GM21737 (cell line): ENCODE data around the gene HDAC7.
A peak's percentile ranks its signal among the peaks of the same experiment; 100 is the strongest.

Experiments
- ATAC-seq: cut with Tn5 transposase; IDR thresholded peaks from one replicate; pipeline ENCODE4 v1.9.1; 2021; ENCODE audit warnings: mild to moderate bottlenecking, moderate library complexity; ENCODE audit not compliant: unreplicated experiment

Gene HDAC7

DNA sequence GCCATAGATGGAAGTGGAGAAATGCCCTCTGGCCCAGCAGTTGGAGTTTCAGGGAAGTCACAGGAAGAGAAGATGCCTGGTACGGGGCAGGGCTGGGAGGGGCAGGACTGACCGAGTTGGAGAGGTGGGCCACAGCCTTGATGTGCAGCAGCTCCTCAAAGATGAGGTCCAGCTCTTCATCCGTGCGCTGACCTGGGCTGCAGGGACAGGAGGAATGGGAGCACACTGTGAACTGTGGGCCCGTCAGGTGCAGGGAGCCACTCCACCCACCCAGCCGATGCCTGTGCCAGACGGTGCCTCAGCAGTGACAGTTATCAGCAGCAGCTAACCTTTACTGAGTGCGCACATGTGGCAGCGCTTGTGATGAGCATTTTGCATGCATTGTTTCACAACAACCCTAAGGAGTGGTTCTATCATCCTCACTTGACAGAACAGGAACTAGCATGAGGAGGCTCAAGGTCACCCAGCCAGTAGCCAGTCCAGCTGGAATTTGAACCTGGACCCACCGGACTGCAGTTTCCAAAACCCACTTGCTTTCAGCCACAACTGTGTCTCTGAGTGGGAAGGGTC lies 69.4 kb downstream of the HDAC7 start:
- no peak for ATAC-seq

GRCh38 chr12:47748899-47749298 lies 70.8 kb downstream of the HDAC7 start:
- ATAC-seq, result no peak

GRCh38 chr12:47748507-47748828 lies 71.2 kb downstream of the HDAC7 start:
- no peak for ATAC-seq

GRCh38 chr12:47747596-47748506 lies 71.9 kb downstream of the HDAC7 start:
- no peak for ATAC-seq

- ATAC-seq, result no peak
Measured at GRCh38 chr12:47747126-47747525, 72.6 kb downstream of the HDAC7 start.

DNA sequence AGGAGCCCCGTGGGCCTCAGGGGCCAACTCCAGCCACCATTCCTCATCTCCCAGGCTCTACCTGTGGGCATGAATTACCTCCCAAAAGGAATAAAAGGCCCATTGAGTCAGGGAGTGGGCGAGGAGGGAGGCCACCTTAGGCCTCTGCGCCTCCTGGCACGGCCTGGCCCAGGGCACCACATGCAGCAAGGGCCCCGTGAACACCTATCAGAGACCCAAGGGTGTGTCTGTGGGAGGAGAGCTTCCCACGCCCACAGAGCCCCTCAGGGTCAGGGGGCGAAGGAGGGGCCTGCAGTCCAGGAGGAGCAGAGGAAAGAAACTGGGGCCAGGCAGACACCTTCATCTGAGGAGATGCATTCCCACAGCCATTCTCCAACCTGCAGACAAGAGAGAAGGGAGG lies 73.2 kb downstream of the HDAC7 start:
- ATAC-seq, result no peak

- no peak for ATAC-seq
Measured at GRCh38 chr12:47746073-47746472, 73.6 kb downstream of the HDAC7 start.

- no peak for ATAC-seq
Measured at GRCh38 chr12:47745485-47746041, 74.1 kb downstream of the HDAC7 start.

GRCh38 chr12:47744778-47745436 lies 74.8 kb downstream of the HDAC7 start:
- no peak for ATAC-seq

- ATAC-seq, result no peak
Measured at GRCh38 chr12:47744005-47744651, 75.6 kb downstream of the HDAC7 start.

- ATAC-seq, result no peak
Measured at GRCh38 chr12:47743311-47743860, 76.3 kb downstream of the HDAC7 start.

DNA sequence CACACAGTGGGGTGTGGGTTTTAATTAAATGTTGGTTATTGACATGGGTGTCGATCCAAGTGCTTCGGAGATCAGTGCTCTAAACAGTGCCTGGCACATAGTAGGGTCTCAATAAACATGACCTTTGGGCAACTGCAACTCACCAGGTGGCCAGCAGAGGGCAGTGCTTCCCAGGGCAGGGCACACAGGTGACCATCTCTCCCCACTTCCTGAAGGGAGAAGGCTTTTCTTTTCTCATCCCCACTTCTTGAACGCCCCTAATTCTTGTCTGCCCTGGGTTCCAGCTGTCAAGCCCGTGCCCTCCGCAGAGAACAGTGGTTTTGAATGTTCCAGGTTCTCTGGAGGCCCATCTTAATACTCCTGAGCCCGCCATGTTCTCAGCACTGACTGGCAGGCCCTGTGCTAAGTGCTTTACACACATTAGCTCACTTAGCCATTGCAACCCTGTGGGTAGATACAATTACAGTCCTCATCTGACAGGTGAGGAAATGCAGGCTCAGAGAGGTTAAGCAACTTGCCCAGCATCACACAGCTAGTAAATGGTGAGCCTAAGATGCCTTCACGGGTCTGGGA lies 77.4 kb downstream of the HDAC7 start:
- ATAC-seq, result no peak

- ATAC-seq, result no peak
Measured at GRCh38 chr12:47741340-47741703, 78.4 kb downstream of the HDAC7 start.

DNA sequence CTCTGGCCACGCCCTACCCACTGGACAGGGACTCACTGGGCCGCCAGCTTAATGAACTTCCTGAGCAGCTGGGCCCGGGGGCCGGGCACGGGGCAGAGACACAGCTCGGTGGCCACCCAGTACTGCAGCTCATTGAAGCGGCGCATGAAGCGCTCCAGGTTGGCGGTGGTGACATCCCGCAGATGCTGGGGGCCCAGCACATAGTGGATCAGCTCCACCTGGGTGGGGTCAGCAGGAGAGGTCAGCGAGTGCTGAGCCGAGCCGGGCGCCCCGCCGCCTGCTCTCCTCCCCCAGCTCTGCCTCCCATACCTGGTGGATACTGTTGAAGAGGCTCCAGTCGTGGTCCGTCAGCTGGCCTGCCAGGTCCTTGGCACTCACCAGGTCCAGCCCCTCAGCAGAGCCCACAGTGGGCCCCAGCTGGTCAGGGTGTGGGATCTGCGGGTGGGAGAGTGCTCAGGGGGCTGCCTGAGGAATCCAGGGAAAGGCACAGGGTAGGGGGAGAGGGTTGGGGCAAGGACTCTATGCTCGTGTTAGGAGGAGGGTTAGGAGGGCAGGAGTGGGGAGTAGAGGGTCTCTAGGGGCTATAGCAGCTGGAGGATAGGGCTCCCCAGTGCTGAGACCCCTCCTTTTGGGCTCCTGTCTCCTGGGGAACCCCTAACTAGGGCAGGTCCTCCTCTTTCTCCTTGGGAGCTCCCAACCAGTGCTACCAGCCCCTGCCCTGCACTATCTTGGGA lies 78.9 kb downstream of the HDAC7 start:
- peak; percentile 42 for ATAC-seq

DNA sequence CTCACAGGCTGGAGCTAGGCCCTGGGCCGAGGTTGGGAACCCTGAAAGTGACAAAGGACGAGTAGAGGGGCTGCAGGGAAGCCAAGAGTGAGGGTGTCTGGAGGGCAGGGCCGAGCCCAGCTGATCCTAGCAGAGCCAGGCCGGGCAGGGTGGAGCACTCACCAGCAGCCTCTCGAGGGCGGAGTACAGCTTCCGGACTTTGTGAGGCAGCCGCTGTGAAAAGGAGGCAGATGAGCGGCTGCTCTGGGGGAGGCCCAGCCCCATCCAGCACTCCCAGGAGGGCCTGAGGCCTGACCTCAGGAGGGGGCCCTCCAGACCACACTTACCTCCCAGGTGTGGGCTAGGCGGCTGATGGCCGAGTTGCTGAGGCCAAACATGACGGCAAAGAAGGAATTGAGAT lies 79.7 kb downstream of the HDAC7 start:
- peak; percentile 60 for ATAC-seq

DNA sequence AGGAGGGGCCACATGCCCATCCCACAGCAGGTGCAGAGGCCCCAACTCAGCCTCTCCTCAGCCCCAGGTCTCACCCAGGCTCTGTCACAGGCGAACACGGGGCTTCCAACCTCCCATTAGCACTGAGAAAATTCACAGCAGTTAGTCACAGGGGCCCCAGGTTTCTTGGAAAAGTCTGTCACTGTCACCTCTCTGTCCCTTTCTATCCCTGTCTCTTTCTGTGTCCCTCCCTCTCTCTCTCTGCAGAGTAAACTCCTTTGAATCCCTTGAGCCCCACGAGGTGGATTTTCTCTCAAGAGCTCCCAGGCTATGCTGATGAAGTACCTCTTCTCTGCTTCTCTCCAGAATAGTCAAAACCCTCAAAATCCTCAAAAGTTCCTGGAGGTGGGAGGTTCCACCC lies 80.4 kb downstream of the HDAC7 start:
- no peak for ATAC-seq

- no peak for ATAC-seq
Measured at GRCh38 chr12:47737936-47738594, 81.6 kb downstream of the HDAC7 start.

GRCh38 chr12:47736877-47737676 lies 82.6 kb downstream of the HDAC7 start:
- ATAC-seq, result no peak

- ATAC-seq, result no peak
Measured at GRCh38 chr12:47736216-47736615, 83.5 kb downstream of the HDAC7 start.
